H54 (cell line): ENCODE measurements around the gene PDCD4.

Source experiments
- DNase-seq: peaks from one replicate; pipeline ENCODE4 v3.0.0; 2011; ENCODE audit warnings: low spot score, mixed read lengths; ENCODE audit not compliant: insufficient read length
- FAIRE-seq: peaks from 3 replicates; lab custom pipeline; 2011; peaks lifted over from hg19 to GRCh38; lab: Jason Lieb, UNC
- POLR2A ChIP-seq: IDR thresholded peaks from 2 replicates; pipeline ENCODE4 v1.6.1; 2011; ENCODE audit warnings: low read depth, mild to moderate bottlenecking, low read length

PDCD4 gene

DNA sequence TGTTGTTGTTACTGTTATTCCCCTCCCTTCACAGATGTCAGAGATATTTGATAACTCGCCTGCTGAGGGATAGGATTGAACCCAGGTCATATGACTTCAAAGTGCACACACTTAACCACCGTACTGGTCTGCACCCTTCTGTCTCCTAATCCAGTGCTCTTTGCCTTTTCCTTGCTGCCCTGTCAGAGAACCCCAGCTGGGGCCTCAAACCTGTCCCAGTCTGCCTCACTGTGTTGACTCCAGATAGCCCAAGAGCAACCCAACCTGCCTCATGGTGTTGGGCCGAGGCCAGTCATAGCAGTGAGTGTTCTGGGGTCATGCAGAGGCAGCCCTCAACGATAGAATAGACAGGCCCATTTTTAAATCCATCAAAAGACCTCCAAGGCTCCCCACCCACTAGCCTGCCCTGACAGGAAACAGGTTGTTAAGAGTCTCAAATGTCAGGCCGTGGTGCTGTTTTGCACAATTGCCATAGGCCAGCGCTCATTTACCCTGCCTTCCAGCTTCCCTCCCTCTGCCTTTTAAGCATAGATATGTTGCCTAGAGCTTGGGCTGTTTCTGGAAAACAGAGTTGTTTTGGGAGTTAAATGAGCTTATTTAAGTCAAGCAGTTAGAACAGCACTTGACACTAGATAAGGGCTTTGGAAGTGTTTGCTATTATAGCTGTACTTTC is 37.0 kb upstream of the PDCD4 start:
- FAIRE-seq (no peak), DNase-seq (no peak)
- TF ChIP-seq POLR2A, result no peak

DNA sequence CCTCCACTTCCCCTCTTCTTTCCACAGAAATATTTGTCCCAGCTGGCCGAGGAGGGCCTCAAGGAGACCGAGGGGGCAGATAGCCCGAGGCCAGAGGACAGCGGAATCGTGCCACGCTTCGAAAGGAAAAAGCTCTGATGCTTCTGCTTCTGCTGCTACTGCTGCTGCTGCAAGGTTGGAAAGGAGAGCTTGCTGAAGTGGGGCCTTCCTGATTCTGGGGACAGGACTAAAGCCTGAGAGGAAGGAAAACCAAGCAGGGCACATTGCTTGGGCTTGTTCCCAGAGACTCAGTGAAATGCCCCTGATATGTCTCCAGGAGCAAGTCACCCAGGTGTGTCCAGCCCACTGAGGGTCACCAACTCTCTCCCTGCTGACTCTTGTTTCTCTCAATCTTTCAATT is 35.9 kb upstream of the PDCD4 start:
- no peak for TF ChIP-seq POLR2A
- DNase-seq, result no peak
- FAIRE-seq, result no peak

DNA sequence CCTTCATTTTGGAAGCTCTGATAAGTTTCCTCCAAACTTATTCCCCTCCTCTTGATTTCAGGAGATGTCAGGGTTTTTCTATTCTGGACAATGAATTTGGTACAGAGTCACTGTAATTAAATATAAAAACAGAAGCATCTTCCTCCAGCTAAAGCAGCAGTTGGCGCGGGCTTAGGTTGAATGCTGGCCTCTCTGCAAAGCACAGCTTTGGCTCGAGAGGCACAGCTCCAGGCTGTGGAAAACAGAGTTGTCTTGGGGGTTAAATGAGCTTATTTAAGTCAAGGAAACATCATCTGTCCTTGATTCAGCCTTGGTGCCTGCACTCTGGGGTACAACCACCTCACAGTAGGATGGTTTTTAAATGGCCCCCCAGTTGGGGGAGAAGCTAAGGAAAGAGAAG is 35.0 kb upstream of the PDCD4 start:
- FAIRE-seq, result no peak
- TF ChIP-seq POLR2A, result no peak
- DNase-seq, result no peak

DNA sequence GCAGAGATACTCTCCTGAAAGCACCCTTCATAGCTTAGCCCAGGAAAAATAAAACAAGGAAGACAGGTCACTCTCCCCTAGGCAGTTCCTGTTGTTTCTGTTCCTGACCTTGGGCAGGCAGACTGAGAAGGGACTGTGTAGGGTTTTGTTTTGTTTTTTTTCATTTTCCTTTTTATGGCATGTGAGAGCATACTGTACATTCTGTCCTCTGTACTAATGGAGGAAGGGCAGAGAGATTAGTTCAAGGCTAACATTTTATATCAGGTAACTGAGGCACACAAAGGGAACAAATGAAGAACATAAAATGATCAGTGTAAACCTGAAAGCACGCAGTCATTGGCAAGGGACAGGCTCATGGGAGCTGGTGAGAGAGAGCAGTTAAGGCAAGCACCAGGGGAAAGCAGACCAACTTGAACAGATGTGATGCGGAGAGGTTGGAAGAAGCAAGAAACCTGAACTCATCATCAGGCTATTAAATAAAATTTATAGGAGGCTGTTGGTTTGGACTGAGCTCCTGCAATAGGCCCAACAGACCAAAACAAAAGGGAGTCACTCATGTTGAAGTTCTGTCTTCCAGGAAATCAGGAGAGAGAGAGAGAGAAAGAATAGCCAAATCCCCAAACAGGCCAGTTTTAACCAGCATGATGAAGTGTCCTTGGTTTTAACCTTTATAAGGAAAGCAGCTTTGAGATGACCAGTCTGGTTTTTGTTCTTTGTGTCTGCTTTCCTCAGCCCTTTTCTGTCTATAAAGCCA is 34.1 kb upstream of the PDCD4 start:
- TF ChIP-seq POLR2A, result no peak
- no peak for DNase-seq
- no peak for FAIRE-seq

DNA sequence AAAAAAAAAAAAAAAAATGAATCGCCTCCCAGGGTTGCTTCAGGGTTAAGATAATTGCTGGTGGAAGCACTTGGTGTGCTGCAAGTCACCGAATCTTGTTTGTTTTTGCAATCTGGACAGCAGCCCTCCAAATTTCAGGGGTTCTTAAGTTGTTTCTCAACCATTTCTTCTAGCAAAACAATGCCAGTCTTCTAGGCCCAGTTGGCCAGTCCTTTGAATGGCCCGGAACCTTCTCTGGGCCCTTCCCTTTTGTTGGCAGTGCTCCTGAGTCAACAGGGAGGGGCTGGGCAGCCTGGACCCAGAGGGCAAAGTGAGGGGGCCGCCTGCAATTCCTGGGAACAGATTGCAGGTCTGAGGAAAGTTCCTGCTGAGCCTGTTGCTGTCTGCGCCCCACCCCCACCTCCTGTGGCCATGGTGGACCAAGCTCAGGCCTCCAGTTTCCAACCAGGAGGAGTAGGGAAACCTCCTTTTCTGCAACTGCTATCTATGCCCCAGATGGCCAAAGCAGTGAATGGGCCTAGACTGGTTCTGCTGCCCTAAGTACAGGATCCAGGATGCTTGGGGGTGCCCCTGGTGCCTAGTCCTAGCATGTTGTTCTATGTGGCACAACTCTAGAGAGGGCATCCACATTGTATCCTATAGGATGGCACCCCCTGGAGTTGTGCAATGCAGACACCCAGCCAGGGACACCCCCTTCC is 31.4 kb upstream of the PDCD4 start:
- TF ChIP-seq POLR2A, result no peak
- no peak for FAIRE-seq
- DNase-seq, result no peak

DNA sequence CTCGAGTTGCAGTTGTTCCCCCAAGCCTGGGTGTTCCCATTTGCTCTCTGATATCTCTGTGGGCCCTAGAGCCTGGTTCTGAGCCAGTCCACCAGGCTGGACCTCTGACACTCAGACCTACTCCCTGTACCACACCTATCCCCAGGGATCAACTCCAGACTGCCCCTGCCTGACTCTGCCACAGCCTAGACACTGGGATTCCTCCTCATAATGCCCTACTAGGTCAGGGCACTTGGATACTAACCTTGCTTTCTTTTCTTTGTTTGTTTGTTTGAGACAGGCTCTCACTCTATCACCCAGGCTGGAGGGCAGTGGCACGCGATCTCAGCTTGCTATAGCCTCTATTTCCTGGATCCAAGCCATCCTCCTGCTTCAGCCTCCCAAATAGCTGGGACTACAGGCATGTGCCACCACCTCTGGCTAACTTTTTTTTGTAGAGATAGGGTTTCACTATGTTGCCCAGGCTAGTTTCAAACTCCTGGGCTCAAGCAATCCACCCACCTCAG is 30.8 kb upstream of the PDCD4 start:
- TF ChIP-seq POLR2A, result no peak
- no peak for DNase-seq
- no peak for FAIRE-seq

DNA sequence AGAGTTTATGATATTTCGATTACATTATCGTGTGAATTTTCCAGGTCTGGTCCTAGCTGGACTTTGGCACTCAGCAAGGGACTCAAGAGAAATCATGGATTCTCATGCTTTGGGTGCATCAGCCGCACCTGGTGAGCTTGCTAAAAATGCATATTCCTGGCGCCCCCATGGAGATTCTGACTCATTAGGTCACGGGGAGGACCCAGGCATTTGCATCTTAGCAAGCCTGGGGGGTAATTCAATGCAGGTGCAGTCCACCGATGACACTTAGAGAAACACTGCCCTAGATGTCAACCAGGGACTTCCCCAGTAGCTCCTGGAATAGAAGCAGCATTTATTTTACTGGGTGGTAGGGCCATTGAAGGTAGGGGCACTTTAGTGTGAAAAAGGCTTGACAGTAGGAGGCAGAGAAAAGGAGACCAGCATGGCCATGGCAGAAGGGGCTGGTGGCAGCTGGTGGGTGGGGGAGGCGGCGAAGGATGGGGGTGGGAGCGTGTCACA is 29.9 kb upstream of the PDCD4 start:
- no peak for TF ChIP-seq POLR2A
- DNase-seq (no peak), FAIRE-seq (no peak)

DNA sequence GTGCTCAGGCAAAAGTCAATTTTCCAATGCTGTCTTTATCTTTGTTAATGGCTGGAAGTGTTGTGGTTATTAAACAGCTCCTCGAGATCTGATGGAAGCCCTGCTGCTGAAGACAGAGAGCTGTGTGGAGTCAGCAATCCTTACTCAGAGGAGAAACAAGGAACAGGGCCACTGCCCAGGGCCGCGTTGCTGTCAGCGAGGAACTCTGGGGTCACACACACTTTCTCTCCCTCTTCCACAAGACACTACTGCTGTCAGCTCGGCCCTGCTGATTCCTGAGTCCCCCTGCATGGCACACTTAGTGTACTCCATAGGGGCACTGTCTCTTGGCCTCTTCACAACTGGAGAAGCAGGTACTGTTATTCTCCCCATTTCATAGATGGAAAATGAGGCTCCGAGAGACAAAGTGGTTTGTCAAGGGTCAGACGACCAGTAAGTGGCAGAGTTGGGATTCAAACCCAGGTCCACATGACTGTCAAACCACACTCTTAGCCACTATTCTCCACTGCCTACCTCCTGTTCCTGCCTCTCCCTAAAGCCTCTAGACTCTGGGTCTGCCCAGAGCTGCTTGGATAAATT is 29.3 kb upstream of the PDCD4 start:
- DNase-seq, result no peak
- no peak for TF ChIP-seq POLR2A
- FAIRE-seq, result no peak

DNA sequence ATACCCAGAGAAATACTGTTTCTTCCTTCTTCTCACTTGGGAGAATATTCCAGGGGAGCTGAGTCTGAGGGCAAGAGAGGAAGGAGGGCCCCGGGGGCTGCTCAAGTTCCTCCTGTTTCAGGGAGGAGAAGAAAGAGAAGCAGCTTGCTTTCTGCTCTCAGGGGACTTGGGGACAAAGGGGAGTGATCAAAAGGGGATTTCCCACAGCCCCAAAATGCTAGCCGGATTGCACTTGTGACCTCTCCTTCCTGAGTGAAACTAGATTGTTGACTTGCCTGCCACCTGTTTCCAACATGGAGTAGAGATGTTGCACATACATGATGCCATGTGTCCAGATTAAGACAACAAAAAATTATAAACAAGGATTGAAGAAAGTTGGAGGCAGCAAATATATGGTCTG is 28.7 kb upstream of the PDCD4 start:
- no peak for FAIRE-seq
- no peak for DNase-seq
- TF ChIP-seq POLR2A, result no peak

DNA sequence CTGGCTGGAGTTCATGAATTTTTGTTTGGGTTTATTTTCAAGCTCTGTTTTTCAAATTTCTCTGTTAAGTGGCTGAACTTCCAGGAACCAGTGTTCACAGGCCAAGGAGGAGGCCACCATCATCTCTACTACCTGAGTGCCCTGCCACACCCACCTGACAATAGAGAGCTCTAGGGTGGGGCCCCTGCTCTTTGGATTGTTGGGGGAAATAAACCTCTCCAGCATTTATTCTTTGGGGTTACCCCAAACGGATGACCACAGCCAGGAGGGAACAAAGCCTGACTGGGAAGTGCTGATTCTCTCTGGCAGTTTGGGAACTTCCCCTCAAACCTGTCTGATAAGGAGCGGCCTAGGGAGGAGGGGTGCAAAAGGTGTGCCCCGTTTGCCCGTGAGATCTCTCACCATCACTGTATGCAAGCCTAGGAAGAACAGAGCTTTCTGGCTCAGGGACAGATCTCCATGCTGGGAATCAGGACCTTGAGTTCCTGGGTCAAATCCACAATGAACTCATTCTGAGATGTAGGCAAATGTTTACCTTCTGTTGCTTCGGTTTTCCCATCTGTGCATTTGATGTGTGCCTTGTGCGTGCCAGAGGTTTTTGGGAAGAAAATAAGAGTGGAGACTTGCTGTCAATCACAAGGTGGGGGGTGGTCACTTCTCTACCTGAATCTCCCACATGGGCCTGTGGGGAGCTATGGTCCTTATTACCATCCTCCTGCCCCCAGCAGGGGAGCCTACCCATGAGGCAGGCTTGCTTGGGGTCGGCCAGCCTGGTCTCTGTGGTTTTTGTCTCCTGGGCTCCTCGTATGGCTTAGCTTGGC is 27.7 kb upstream of the PDCD4 start:
- DNase-seq, result no peak
- TF ChIP-seq POLR2A, result no peak
- FAIRE-seq, result no peak

DNA sequence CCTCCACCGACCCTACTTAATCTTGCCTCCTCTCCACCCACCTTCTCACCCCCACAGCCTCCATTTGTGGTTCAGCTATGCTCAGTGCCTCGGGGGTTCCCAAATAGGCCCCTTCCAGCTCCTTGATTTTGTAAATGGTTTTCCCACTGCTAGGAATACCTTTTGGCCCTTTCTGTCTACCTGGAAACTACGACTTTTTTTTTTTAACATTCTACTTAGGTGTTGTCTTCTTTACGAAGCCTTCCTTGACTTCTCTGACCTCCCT is 27.2 kb upstream of the PDCD4 start:
- FAIRE-seq (no peak), DNase-seq (no peak)
- no peak for TF ChIP-seq POLR2A

DNA sequence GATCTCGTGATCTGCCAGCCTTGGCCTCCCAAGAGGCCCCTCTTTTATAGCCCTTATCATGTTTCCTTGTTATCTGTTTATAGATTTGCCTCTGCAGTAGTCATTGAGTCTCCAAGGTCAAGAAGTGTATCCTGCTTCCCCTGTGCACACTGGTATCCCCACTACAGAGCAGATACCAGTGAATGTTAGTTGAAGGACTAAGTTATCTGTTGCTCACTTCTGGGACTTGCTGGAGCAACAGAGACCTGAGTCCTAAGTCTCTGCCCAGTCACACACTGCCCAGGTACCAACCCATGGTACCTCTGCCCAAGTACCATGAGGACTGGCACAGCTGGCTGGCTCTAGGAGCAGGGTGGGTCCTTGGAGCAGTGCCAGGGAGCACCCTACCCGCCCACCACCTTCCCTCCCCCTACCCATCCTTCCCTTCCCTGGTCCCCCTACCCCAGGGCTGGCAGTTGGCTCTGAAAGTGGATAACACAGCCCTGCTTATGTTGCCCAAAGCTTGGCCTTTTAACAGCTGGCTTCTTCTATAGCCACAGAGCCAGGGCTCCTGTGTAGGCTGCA is 26.5 kb upstream of the PDCD4 start:
- TF ChIP-seq POLR2A, result no peak
- FAIRE-seq, result no peak
- no peak for DNase-seq
